Activated CD4-positive, CD25-positive, alpha-beta regulatory T cell treated with anti-CD3 and anti-CD28 coated beads, Interleukin-2, amount 50 U/mL, for 72 hours (primary cell): Measurements from ENCODE around the gene KANK2.
"Not testable (repeated sequence)": the region's sequence is repeated elsewhere in the genome, so short reads cannot be mapped to it uniquely, and the experiment has no call there.

Experiments
- DNase-seq: peaks from one replicate; pipeline ENCODE4 v3.0.0; 2021

Gene KANK2

DNA sequence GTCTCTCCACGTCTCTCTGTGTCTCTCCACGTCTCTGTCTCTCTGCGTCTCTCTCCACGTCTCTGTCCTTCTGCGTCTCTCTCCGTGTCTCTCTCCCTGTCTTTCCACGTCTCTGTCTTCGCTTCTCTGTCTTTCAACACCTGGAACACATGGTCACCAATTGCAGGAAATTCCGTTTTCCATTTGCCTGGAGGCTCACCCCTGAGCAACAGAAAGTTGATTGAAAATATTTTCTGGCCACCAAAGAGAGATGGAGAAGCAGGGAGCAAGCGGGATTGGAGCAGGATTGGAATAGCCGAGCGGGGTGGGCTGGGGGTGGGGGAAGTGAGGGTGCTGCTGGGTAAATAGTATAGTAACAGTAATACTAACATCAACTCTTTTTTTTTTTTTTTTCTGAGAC, 1.7 kb downstream of the KANK2 start:
- DNase-seq = no peak

- no peak for DNase-seq
Observed at GRCh38 chr19:11194656-11195558, 2.4 kb downstream of the KANK2 start.

GRCh38 chr19:11194173-11194572, 3.2 kb downstream of the KANK2 start:
- no peak for DNase-seq

- DNase-seq = no peak
Observed at GRCh38 chr19:11192957-11193939, 4.1 kb downstream of the KANK2 start.

DNA sequence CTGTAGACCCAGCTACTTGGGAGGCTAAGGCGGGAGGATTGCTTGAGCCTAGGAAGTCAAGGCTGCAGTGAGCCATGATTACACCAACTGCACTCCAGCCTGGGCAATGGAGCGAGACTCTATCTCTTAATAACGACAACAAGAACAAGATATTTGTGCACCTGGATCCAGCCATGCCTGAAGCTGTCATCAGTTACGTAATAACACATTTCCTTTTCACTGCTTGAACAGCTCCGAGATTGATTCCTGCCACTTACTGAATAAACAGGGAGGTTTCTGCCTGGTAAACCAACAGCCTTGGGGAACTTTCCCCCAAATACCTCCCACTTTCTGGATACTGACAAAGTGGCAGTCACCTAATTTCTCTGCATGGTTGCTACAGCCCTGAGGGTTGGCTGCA, 5.4 kb downstream of the KANK2 start:
- no peak for DNase-seq

GRCh38 chr19:11191273-11191755, 6.0 kb downstream of the KANK2 start:
- no peak for DNase-seq

DNA sequence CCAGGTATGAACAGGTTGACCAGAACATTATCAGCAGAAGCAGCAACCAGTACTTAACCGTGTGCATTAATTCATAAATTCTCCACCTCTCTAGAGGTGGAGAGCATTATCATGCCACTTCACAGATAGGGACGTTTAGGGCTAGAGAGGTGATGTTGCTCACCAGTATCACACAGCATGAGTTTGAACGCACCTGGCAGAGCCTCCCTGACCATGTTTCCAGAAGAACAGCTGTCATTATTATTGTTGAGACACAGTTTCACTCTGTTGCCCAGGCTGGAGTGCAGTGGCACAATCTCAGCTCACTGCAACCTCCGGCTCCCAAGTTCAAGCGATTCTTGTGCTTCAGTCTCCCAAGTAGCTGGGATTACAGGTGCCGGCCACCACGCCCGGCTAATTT, 6.8 kb downstream of the KANK2 start:
- DNase-seq = no peak

- no peak for DNase-seq
Observed at GRCh38 chr19:11187441-11187840, 9.9 kb downstream of the KANK2 start.

GRCh38 chr19:11182994-11183393, 14.4 kb downstream of the KANK2 start:
- no peak for DNase-seq

- no peak for DNase-seq
Observed at GRCh38 chr19:11181488-11181887, 15.9 kb downstream of the KANK2 start.

GRCh38 chr19:11180975-11181374, 16.4 kb downstream of the KANK2 start:
- DNase-seq = not testable (repeated sequence)

DNA sequence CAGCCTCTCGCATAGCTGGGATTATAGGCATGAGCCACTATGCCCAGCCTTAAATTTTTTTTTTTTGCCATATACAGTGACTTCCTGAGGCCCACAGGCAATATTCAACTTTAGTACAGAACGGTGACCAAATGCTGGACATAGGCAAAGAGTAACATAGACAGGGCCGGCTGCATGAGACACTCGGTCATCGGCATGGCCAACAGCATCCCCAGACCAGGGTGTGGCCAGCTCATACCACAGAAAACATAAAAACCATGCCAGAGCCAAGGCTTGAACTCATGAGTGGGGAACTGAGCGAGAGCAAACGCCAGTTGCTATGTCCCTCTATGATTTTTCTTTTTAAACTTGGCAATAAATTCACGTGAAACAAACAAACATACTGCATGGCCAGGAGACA, 17.0 kb downstream of the KANK2 start:
- no peak for DNase-seq

- no peak for DNase-seq
Observed at GRCh38 chr19:11179716-11180297, 17.5 kb downstream of the KANK2 start.

GRCh38 chr19:11179145-11179465, 18.2 kb downstream of the KANK2 start:
- not testable (repeated sequence) for DNase-seq

DNA sequence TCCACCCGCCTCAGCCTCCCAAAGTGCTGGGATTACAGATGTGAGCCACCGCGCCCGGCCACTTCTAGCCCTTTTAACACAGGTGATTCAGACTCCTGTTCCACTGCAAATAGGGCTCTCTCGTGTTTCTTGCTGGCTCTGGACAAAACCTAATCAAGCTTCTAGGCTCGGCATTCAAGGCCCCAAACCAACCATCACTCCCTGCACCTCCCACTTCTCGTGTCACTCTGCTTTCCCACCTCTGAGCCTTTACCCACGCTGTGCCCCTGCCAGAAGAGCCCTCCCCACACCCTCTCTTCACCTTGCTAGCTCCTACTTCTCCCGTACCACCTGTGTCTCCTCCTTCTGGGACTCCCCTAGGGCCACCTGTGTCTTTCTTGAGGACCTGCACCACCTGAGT, 19.8 kb downstream of the KANK2 start:
- no peak for DNase-seq

DNA sequence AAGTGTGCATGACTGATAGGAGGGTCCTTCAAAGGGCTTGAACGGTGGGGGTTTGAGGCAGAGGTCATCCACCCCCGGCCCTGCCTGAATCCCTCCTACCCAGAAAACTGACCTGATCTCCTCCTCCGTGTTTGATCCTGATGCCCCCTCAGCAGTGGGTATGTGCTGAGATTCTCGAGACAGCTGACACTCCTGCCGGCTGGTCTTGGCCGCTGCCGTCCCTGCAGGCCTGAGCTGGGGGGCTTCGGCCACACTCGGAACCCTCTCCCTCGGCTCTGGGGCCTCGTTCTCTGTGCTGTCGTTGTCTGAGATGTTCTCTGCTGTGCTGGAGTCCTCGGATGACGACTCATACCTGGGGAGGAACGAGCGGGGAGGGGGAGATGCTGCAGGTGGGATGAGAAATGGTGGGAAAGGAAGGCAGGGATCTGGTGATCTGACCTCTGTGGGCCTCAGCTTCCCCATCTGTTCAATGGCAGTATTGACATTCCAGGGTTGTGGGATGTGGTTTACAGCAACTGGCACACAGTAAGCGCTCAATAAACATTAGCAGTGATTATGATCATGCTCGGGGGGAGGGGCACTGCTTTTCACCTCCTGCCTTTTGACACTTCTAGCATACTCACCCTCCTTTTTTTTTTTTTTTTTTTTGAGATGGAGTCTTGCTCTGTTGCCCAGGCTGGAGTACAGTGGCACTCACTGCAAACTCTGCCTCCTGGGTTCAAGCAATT, 20.7 kb downstream of the KANK2 start:
- no peak for DNase-seq

GRCh38 chr19:11175920-11176319, 21.4 kb downstream of the KANK2 start:
- DNase-seq = no peak

DNA sequence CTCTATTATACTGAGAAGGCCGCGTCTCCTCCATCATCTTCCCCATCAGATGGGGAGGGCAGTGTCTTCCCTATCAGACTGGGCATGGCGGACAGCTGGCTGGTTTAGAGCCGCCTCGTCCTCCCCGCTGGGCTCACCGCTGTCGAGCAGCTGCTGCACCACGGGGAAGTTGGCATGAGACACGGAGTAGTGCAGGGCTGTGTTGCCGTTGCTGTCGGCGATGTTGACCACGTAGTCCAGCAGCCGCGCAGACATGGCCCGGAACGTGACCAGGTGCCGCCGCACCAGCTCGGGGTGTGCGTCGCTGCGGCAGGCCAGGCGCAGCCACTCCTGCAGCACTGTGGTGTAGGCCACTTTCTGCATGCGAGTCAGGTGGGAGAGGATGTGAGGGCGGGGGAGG, 23.0 kb downstream of the KANK2 start:
- DNase-seq = no peak

DNA sequence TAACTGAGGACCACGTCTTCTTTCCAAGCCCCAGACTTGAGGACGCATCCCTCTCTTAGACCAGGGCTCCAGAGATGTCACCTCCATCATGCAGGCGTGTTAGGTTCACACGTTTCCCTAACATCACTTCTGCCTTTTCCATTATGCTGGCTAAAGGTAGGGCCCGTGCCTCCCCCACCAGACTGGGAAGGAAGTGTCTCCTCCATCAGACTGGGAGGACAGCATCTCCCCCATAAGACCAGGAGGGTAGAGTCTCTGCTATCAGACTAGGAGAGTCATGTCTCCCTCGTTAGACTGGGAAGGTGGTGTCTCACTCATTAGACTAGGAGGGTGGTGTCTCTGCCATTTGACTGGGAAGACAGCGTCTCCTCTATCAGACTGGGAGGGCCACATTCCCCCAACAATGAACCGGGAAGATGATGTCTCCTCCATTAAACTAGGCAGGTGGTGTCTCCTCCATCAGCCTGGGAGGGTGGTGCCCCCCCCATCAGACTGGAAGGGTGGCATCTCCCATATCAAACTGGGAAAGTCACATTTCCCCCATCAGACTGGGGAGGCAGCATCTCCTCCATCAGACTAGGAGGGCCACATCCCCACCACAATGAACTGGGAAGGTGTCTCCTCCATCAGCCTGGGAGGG, 23.7 kb downstream of the KANK2 start:
- DNase-seq = no peak

DNA sequence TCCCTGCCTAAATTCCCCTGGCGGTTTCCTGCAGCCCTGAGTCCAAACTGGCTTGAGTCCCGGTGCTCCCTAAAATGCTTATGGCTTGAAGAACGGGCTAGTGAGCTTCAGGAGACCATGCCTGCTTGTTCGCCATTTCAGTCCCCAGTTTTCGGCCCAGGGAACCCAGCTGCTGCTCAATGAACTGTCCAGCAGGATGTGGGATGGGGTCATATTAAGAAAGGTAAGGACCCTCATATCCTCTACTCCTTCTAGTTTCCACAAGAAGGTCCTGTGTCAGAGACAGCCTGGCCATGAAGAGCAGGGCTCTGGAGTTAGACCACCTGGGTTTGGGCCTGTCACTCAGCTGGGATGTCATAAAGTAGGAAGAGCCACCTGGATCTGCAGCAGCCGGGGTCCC, 24.8 kb downstream of the KANK2 start:
- DNase-seq = no peak

DNA sequence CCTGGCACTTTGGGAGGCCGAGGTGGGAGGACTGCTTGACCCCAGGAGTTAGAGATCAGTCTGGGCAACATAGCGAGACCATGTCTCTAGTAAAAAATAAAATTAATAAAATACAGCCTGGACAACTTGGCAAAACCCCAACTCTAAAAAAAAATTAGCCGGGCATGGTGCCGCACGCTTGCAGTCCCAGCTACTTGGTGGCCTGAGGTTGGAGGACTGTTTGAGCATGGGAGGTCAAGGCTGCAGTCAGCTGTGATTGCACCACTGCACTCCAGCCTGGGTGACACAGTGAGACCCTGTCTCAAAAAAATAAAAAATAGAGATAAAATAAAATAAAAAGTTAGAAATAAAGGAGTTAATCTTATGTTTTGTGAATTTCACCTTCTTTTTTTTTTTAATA, 26.2 kb downstream of the KANK2 start:
- DNase-seq = no peak
